A549 (cell line): Measurements from ENCODE around the gene CFAP46. TPM values are rescaled to one million over a fixed set of nuclear protein-coding genes. Genes with fewer than 3 reads are reported as not detected.

ENCODE experiments used
- ATAC-seq, 2 experiments: fragments of 200-7000 bp in 1 of 2; fragments of >200 bp in 1 of 2; cut with Nextera tagmentation in 1 of 2; cut with Tn5 transposase in 1 of 2; 3 replicates each; pipeline versions ENCODE4 v1.8.0 to v1.9.1; 2018 to 2020; ENCODE audit warnings: mild to moderate bottlenecking in 1 of 2, moderate library complexity in 1 of 2
- CTCF ChIA-PET: fragments of 300-600 bp; sonication (Branson Sonifier 250); formaldehyde crosslinking; extraction: SDS; loops from one replicate; lab custom pipeline; 2021; ENCODE audit warnings: antibody characterized with exemption, inconsistent platforms; lab: Yijun Ruan, JAX
- POLR2A ChIA-PET: fragments of 350-600 bp; formaldehyde crosslinking; extraction: SDS; loops from one replicate; lab custom pipeline; 2021; ENCODE audit warnings: antibody characterized with exemption, inconsistent platforms; lab: Yijun Ruan, JAX
- DNase-seq, 2 experiments: peaks; one replicate each; pipeline versions ENCODE4 v3.0.0 to v3.0.0-alpha.2; 2011 to 2016; ENCODE audit warnings: low read depth in 1 of 2, low spot score in 1 of 2
- FAIRE-seq: peaks from 2 replicates; lab custom pipeline; 2011; peaks lifted over from hg19 to GRCh38; lab: Jason Lieb, UNC
- H3K27ac ChIP-seq, 2 experiments: fragments of >200 bp; sonication (Bioruptor Twin); formaldehyde crosslinking; 3 replicates each; pipeline ENCODE4 v1.5.1; 2016 to 2017
- H3K4me1 ChIP-seq: fragments of >200 bp; sonication (Bioruptor Twin); formaldehyde crosslinking; 3 replicates; pipeline ENCODE4 v1.6.1; 2016
- H3K4me2 ChIP-seq: fragments of >200 bp; sonication (Bioruptor Twin); formaldehyde crosslinking; 3 replicates; pipeline ENCODE4 v1.6.1; 2016
- H3K4me3 ChIP-seq: fragments of >200 bp; sonication (Bioruptor Twin); formaldehyde crosslinking; 3 replicates; pipeline ENCODE4 v1.5.1; 2016
- H3K9me3 ChIP-seq: fragments of >200 bp; sonication (Bioruptor Twin); formaldehyde crosslinking; 3 replicates; pipeline ENCODE4 v1.6.1; 2016
- EHMT2 ChIP-seq: fragments of 200-600 bp; sonication (generic); IDR thresholded peaks from 2 replicates; pipeline ENCODE4 v1.6.1; 2016; ENCODE audit warnings: antibody characterized with exemption, low read depth, mild to moderate bottlenecking, moderate library complexity
- EP300 ChIP-seq, 2 experiments: fragments of >200 bp; sonication (Bioruptor Twin); formaldehyde crosslinking; IDR thresholded peaks; 2 replicates in 1 of 2; 3 replicates in 1 of 2; pipeline ENCODE4 v1.6.1; 2016 to 2017
- FOSL2 ChIP-seq, 2 experiments: fragments of 450-650 bp in 1 of 2; fragments of >200 bp in 1 of 2; sonication (Bioruptor Twin) in 1 of 2; formaldehyde crosslinking; IDR thresholded peaks; 2 replicates each; pipeline versions ENCODE4 v1.5.0 to v1.6.1; 2016 to 2020; ENCODE audit warnings: mild to moderate bottlenecking in 1 of 2, moderate library complexity in 1 of 2
- FOXS1 ChIP-seq: fragments of 250-450 bp; sonication (Bioruptor Pico); IDR thresholded peaks from 2 replicates; pipeline ENCODE4 v1.5.0; 2020; ENCODE audit warnings: mild to moderate bottlenecking, moderate library complexity
- HOXA7 ChIP-seq: fragments of 250-450 bp; sonication (Bioruptor Pico); IDR thresholded peaks from 2 replicates; pipeline ENCODE4 v1.5.0; 2020; ENCODE audit warnings: mild to moderate bottlenecking, moderate library complexity
- HOXB13 ChIP-seq: fragments of 250-450 bp; sonication (Bioruptor Pico); IDR thresholded peaks from 2 replicates; pipeline ENCODE4 v1.5.0; 2020; ENCODE audit warnings: low read depth, mild to moderate bottlenecking, moderate library complexity
- MAFK ChIP-seq: fragments of 450-650 bp; IDR thresholded peaks from 2 replicates; pipeline ENCODE4 v1.6.1; 2014; ENCODE audit not compliant: partially characterized antibody
- MAZ ChIP-seq: fragments of 150-350 bp; IDR thresholded peaks from 2 replicates; pipeline ENCODE4 v1.6.1; 2014; ENCODE audit warnings: antibody characterized with exemption, low read depth, low read length, borderline replicate concordance
- NFE2L2 ChIP-seq: fragments of 150-350 bp; conservative IDR thresholded peaks from 2 replicates; pipeline ENCODE4 v1.6.1; 2014; ENCODE audit warnings: low read length
- PBX3 ChIP-seq: IDR thresholded peaks from 2 replicates; pipeline ENCODE4 v1.6.1; 2012
- RAD21 ChIP-seq, 2 experiments: fragments of >200 bp in 1 of 2; sonication (Bioruptor Twin) in 1 of 2; formaldehyde crosslinking in 1 of 2; IDR thresholded peaks in 1 of 2; conservative IDR thresholded peaks in 1 of 2; 2 replicates in 1 of 2; 3 replicates in 1 of 2; pipeline ENCODE4 v1.6.1; 2012 to 2018; ENCODE audit warnings: inconsistent platforms in 1 of 2
- RFX5 ChIP-seq: fragments of 450-650 bp; IDR thresholded peaks from 2 replicates; pipeline ENCODE4 v1.7.1; 2014; ENCODE audit warnings: antibody characterized with exemption, mild to moderate bottlenecking, moderate library complexity
- SREBF2 ChIP-seq: fragments of 450-650 bp; IDR thresholded peaks from 2 replicates; pipeline ENCODE4 v1.6.1; 2014; ENCODE audit warnings: mild to moderate bottlenecking, moderate library complexity
- TFCP2L1 ChIP-seq: fragments of 250-450 bp; sonication (Bioruptor Pico); IDR thresholded peaks from 2 replicates; pipeline ENCODE4 v1.5.0; 2021; ENCODE audit warnings: mild to moderate bottlenecking
- ZC3H11A ChIP-seq: fragments of 450-650 bp; IDR thresholded peaks from 2 replicates; pipeline ENCODE4 v1.6.1; 2014; ENCODE audit warnings: antibody characterized with exemption, mild to moderate bottlenecking
- ZFP36 ChIP-seq: fragments of 450-650 bp; IDR thresholded peaks from 2 replicates; pipeline ENCODE4 v1.6.1; 2014; ENCODE audit warnings: borderline replicate concordance; ENCODE audit not compliant: partially characterized antibody
- WGBS: methylation state at CpG from one replicate; pipeline ENCODE4 v1.1.6; 2017; ENCODE audit errors: missing lambda C conversion rate; 5-methylcytosine and 5-hydroxymethylcytosine counted together
- polyA plus RNA-seq, 4 experiments: library from polyadenylated mRNA; depleted of rRNA in 3 of 4; stranded (reverse); fragments of >200 nt; fragmentation: RNase III in 1 of 4; extraction: RNeasy Plus Mini Kit Qiagen cat#74134 plus additional on column Dnase treatment in 1 of 4; gene quantifications; 2 replicates in 3 of 4; 3 replicates in 1 of 4; pipeline ENCODE4 v1.2.3, GENCODE V29; 2011 to 2017
- TF ChIP-seq, protein P1 (sequence below): fragments of 200-600 bp; sonication (generic); IDR thresholded peaks from 2 replicates; pipeline ENCODE4 v1.6.1; 2016; ENCODE audit warnings: antibody characterized with exemption, mild to moderate bottlenecking, moderate library complexity
- TF ChIP-seq, protein P2 (sequence below): IDR thresholded peaks from 2 replicates; pipeline ENCODE4 v1.6.1; 2012

CFAP46 gene
- polyA plus RNA-seq, 2 of the 4 experiments (the other 2 are of a cell fraction) = 0.88 to 1.8 TPM

DNA sequence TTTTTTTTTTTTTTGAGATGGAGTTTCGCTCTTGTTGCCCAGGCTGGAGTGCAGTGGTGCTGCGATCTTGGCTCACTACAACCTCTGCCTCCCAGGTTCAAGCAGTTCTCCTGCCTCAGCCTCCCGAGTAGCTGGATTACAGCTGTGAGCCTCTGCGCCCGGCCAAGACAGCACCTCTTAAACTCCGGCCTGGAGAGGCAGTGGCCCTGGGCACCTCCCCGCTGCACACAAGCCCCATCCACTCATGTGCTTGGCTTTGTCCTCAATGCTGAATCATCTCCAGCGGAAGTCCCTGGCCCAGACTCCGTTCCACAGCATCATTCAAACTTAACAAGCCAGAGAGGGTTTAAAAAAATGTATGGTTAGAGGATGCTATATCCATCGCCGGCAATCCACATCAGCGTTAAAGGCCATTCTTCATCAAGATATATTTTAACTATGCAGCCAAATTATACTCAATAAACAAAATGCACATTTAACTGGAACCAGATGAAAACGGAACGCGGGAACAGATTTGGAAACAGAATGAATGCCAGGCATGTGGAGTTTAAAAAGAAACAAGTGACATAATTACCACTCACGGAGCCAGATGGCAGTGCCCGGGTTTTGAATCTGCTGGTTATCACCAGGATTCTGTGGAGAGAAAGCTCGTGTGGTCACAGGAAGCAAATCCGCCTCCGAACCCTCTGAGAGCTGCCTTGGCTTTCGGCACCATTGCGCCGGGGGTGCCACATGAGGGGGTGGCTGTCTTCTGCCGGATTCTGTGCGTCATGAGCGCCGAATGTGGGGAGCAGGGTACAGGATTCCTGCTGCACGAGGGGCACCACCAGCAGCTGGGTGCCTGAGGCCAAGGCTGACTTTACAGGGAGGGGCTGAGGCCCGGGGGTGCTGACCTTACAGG, 45.6 kb upstream of the CFAP46 start:
- Histone ChIP-seq H3K4me1 (no peaks in the 10 kb centered on the region), H3K27ac (no peak overlapping the region), H3K4me3 (no peak overlapping the region)
- CTCF ChIA-PET = no interaction called here
- 75% methylated on average over 28 of the region's 29 CpGs for WGBS
- no peak for FAIRE-seq
- TF ChIP-seq EHMT2 (no peak), RAD21 (conservative IDR thresholded peaks at IDR 0.05 in 1 of 2, IDR thresholded peaks at IDR 0.05 in 1 of 2) (no peak), MAZ (no peak), HOXA7 (CRISPR knock-in tag) (no peak), NFE2L2 (no peak), RFX5 (no peak), EP300 (IDR thresholded peaks at IDR 0.05) (no peak), FOSL2 (IDR thresholded peaks at IDR 0.05) (no peak), FOSL2 (CRISPR knock-in tag; IDR thresholded peaks at IDR 0.05) (no peak), PBX3 (no peak), HOXB13 (CRISPR knock-in tag) (no peak), ZC3H11A (no peak), TFCP2L1 (CRISPR knock-in tag) (no peak), FOXS1 (CRISPR knock-in tag) (no peak), ZFP36 (no peak)
- TF ChIP-seq, protein P1, sequence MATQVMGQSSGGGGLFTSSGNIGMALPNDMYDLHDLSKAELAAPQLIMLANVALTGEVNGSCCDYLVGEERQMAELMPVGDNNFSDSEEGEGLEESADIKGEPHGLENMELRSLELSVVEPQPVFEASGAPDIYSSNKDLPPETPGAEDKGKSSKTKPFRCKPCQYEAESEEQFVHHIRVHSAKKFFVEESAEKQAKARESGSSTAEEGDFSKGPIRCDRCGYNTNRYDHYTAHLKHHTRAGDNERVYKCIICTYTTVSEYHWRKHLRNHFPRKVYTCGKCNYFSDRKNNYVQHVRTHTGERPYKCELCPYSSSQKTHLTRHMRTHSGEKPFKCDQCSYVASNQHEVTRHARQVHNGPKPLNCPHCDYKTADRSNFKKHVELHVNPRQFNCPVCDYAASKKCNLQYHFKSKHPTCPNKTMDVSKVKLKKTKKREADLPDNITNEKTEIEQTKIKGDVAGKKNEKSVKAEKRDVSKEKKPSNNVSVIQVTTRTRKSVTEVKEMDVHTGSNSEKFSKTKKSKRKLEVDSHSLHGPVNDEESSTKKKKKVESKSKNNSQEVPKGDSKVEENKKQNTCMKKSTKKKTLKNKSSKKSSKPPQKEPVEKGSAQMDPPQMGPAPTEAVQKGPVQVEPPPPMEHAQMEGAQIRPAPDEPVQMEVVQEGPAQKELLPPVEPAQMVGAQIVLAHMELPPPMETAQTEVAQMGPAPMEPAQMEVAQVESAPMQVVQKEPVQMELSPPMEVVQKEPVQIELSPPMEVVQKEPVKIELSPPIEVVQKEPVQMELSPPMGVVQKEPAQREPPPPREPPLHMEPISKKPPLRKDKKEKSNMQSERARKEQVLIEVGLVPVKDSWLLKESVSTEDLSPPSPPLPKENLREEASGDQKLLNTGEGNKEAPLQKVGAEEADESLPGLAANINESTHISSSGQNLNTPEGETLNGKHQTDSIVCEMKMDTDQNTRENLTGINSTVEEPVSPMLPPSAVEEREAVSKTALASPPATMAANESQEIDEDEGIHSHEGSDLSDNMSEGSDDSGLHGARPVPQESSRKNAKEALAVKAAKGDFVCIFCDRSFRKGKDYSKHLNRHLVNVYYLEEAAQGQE = no peak
- TF ChIP-seq, protein P2, sequence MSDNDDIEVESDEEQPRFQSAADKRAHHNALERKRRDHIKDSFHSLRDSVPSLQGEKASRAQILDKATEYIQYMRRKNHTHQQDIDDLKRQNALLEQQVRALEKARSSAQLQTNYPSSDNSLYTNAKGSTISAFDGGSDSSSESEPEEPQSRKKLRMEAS = no peak
- TF ChIP-seq, all 56 proteins: peak for 0
- Histone ChIP-seq H3K9me3 (no peaks in the 10 kb centered on the region), H3K4me2 (no peak overlapping the region)
- DNase-seq (no peak), ATAC-seq (0 out of 6 replicates have a peak, but pooled peaks of 1 of the 2 experiments have one; percentile 21)
- POLR2A ChIA-PET = no interaction called here

GRCh38 chr10:132986978-132987377, 44.6 kb upstream of the CFAP46 start:
- H3K4me2 ChIP-seq = no peak overlapping the region
- FAIRE-seq = no peak
- peak; percentile 27 for TF ChIP-seq MAFK
- TF ChIP-seq SREBF2 = no peak
- TF ChIP-seq, all 56 proteins: peak for 1
- Histone ChIP-seq H3K27ac (no peak overlapping the region), H3K4me3 (no peak overlapping the region), H3K4me1 (no peaks in the 10 kb centered on the region), H3K9me3 (no peaks in the 10 kb centered on the region)
- ChIA-PET POLR2A (no interaction called here), CTCF (interaction anchor here (1.1 kb wide), 1 partner anchor 11 kb away, joined by 3 read pairs; no protein-coding TSS in a partner anchor)
- DNase-seq (no peak), ATAC-seq (no peak)
- 79% methylated on average over 14 of the region's 14 CpGs for WGBS
